K562 (cell line): ENCODE measurements around the gene CCNL2. TPM values are rescaled to one million over a fixed set of nuclear protein-coding genes. Genes with fewer than 3 reads are reported as not detected.

ENCODE experiments used
- ATAC-seq: fragments of 200-7000 bp; cut with Tn5 transposase; 3 replicates; pipeline ENCODE4 v1.9.1; 2020; ENCODE audit warnings: moderate library complexity
- BruUV-seq: library from RNA; stranded (reverse); fragments of 400-500 nt; replicated peaks from 2 replicates; lab custom pipeline; 2021; lab: Mats Ljungman, UMichigan
- CTCF ChIA-PET: fragments of 300-600 bp; formaldehyde crosslinking; extraction: SDS; loops from one replicate; lab custom pipeline; 2021; ENCODE audit warnings: low intra/inter-chr PET ratio; lab: Yijun Ruan, JAX
- POLR2A ChIA-PET: fragments of 300-600, 350-650 bp; sonication (Branson Sonifier 250); formaldehyde crosslinking; extraction: SDS; loops from one replicate; lab custom pipeline; 2021; ENCODE audit warnings: antibody characterized with exemption, inconsistent platforms; lab: Yijun Ruan, JAX
- DNase-seq, 4 experiments: peaks; one replicate each; pipeline versions ENCODE4 v3.0.0 to v3.0.0-alpha.2; 2011 to 2018; ENCODE audit warnings: low spot score in 3 of 4, mixed read lengths in 3 of 4; ENCODE audit errors: extremely low read depth in 1 of 4
- FAIRE-seq: peaks from 2 replicates; lab custom pipeline; 2011; peaks lifted over from hg19 to GRCh38; lab: Jason Lieb, UNC
- H2AFZ ChIP-seq: 2 replicates; pipeline ENCODE4 v1.6.0; 2011; ENCODE audit warnings: low read depth, low read length, control low read depth, inconsistent platforms
- H3K27ac ChIP-seq: fragments of 200-600 bp; 3 replicates; pipeline ENCODE4 v1.8.0; 2011; ENCODE audit warnings: low read depth, mild to moderate bottlenecking, control low read depth, inconsistent platforms, low read length, moderate library complexity, mixed read lengths; ENCODE audit errors: extremely low read depth
- H3K27me3 ChIP-seq, 2 experiments: fragments of 300-600 bp in 1 of 2; 2 replicates in 1 of 2; 3 replicates in 1 of 2; pipeline versions ENCODE4 v1.6.0 to v1.8.0; 2011; ENCODE audit warnings: inconsistent platforms in 2 of 2, low read length in 2 of 2, mild to moderate bottlenecking in 1 of 2, mixed read lengths in 1 of 2, moderate library complexity in 1 of 2; ENCODE audit not compliant: control insufficient read depth in 2 of 2, insufficient read depth in 2 of 2
- H3K36me3 ChIP-seq: fragments of 300-600 bp; 3 replicates; pipeline ENCODE4 v1.8.0; 2011; ENCODE audit warnings: mild to moderate bottlenecking, low read length, inconsistent platforms; ENCODE audit not compliant: control insufficient read depth, insufficient read depth
- H3K4me1 ChIP-seq, 2 experiments: fragments of 200-600 bp in 1 of 2; replicated peaks in 1 of 2; 2 replicates in 1 of 2; 3 replicates in 1 of 2; pipeline versions ENCODE4 v1.5.1 to v1.8.0; 2011; ENCODE audit warnings: inconsistent platforms in 2 of 2, low read length in 2 of 2, mild to moderate bottlenecking in 1 of 2, mixed read lengths in 1 of 2, moderate library complexity in 1 of 2; ENCODE audit not compliant: control insufficient read depth in 2 of 2, insufficient read depth in 2 of 2
- H3K4me2 ChIP-seq: 2 replicates; pipeline ENCODE4 v1.6.1; 2011; ENCODE audit warnings: low read length, control low read depth, inconsistent platforms, mixed read lengths; ENCODE audit not compliant: insufficient read depth
- H3K4me3 ChIP-seq: fragments of 200-600 bp; sonication (generic), shearing (Covaris generic); 2 replicates; pipeline ENCODE4 v1.5.1; 2016; ENCODE audit warnings: control low read depth, inconsistent platforms
- H3K79me2 ChIP-seq: fragments of 200-600 bp; 3 replicates; pipeline ENCODE4 v1.8.0; 2011; ENCODE audit warnings: low read length, inconsistent platforms; ENCODE audit not compliant: control insufficient read depth, insufficient read depth
- H3K9ac ChIP-seq, 2 experiments: 2 replicates each; pipeline versions ENCODE4 v1.6.0 to v1.6.1; 2011; ENCODE audit warnings: low read depth in 2 of 2, low read length in 2 of 2, control low read depth in 1 of 2, inconsistent platforms in 1 of 2, mild to moderate bottlenecking in 1 of 2, mixed read lengths in 1 of 2; ENCODE audit not compliant: insufficient read depth in 1 of 2
- H3K9me1 ChIP-seq: one replicate; pipeline ENCODE4 v1.6.0; 2011; ENCODE audit warnings: inconsistent platforms, mild to moderate bottlenecking, low read length, moderate library complexity; ENCODE audit not compliant: control insufficient read depth, insufficient read depth
- H3K9me3 ChIP-seq: replicated peaks from 2 replicates; pipeline ENCODE4 v1.5.1; 2011; ENCODE audit warnings: low read depth, low read length, inconsistent platforms; ENCODE audit not compliant: control insufficient read depth, insufficient read depth
- H4K20me1 ChIP-seq: replicated peaks from 2 replicates; pipeline ENCODE4 v1.6.1; 2011; ENCODE audit warnings: low read length, inconsistent platforms, mixed read lengths; ENCODE audit not compliant: control insufficient read depth, insufficient read depth
- ATF7 ChIP-seq: fragments of 450-650 bp; IDR thresholded peaks from 2 replicates; pipeline ENCODE4 v1.7.1; 2014; ENCODE audit warnings: mild to moderate bottlenecking, moderate library complexity
- CBX3 ChIP-seq, 2 experiments: IDR thresholded peaks; 1 replicate in 1 of 2; 2 replicates in 1 of 2; pipeline ENCODE4 v1.6.1; 2012; ENCODE audit warnings: inconsistent platforms in 2 of 2, low read length in 2 of 2, borderline replicate concordance in 1 of 2, control low read depth in 1 of 2
- CCNT2 ChIP-seq: IDR thresholded peaks from 2 replicates; pipeline ENCODE4 v1.6.1; 2011; ENCODE audit warnings: borderline replicate concordance, low read depth, mild to moderate bottlenecking, moderate library complexity, mixed read lengths, low read length; ENCODE audit not compliant: insufficient read length; ENCODE audit errors: extremely low read depth
- KDM2B ChIP-seq: fragments of 250-450 bp; sonication (Bioruptor Pico); IDR thresholded peaks from 2 replicates; pipeline ENCODE4 v1.8.0; 2021; ENCODE audit warnings: mild to moderate bottlenecking, moderate library complexity
- KHSRP ChIP-seq: fragments of 450-650 bp; IDR thresholded peaks from 2 replicates; pipeline ENCODE4 v1.6.1; 2017
- POLR2G ChIP-seq: fragments of 200-400 bp; formaldehyde crosslinking; IDR thresholded peaks from 2 replicates; pipeline ENCODE4 v1.6.1; 2017; ENCODE audit warnings: low read depth, mild to moderate bottlenecking, antibody characterized with exemption, low read length, moderate library complexity
- SRSF3 ChIP-seq: fragments of 200-400 bp; formaldehyde crosslinking; IDR thresholded peaks from 2 replicates; pipeline ENCODE4 v1.6.1; 2016; ENCODE audit warnings: mild to moderate bottlenecking, low read length, moderate library complexity; ENCODE audit not compliant: insufficient read depth
- WGBS: fragments of 100-300 bp; shearing (Covaris generic); methylation state at CpG from one replicate; pipeline ENCODE4 v1.1.6; 2016; ENCODE audit warnings: low coverage, mixed read lengths; ENCODE audit not compliant: insufficient coverage; ENCODE audit errors: missing lambda C conversion rate; 5-methylcytosine and 5-hydroxymethylcytosine counted together
- in situ Hi-C: fragments of 300-500 bp; cut with MboI; formaldehyde crosslinking; loops from 4 replicates; pipeline ENCODE4 v1.15.0; 2018; ENCODE audit warnings: inconsistent platforms, mixed read lengths
- intact Hi-C: fragments of 100-400 bp; cut with micrococcal nuclease; formaldehyde crosslinking; loops from 2 replicates; pipeline ENCODE4 v1.14.2; 2022
- polyA plus RNA-seq, 8 experiments: library from polyadenylated mRNA; depleted of rRNA in 4 of 8; stranded (reverse) in 5 of 8; unstranded in 3 of 8; fragments of >200 nt; fragmentation: Nextera tagmentation in 2 of 8; fragmentation: Illumina TruSeq in 1 of 8; extraction: Ambion mirVana in 2 of 8; extraction: Trizol in 1 of 8; gene quantifications; 2 replicates each; pipeline versions ENCODE4 v1.2.1 to v1.2.3, GENCODE V29; 2011 to 2014; ENCODE audit warnings: inconsistent platforms in 1 of 8, missing spikeins in 1 of 8
- total RNA-seq, 7 experiments: library from RNA; depleted of rRNA in 6 of 7; stranded (reverse); fragments of >200 nt in 6 of 7; fragmentation: Illumina TruSeq in 2 of 7; extraction: Trizol in 2 of 7; gene quantifications; 2 replicates each; pipeline versions ENCODE4 v1.2.1 to v1.2.3, GENCODE V29; 2011 to 2021; ENCODE audit warnings: low replicate concordance in 1 of 7
- TF ChIP-seq, protein P1 (sequence below): sonication (generic); formaldehyde crosslinking; IDR thresholded peaks from 2 replicates; pipeline ENCODE4 v1.8.1; 2023; ENCODE audit warnings: mild to moderate bottlenecking, missing genetic modification reagents
- TF ChIP-seq, protein P2 (sequence below): fragments of 250-450 bp; sonication (Bioruptor Pico); IDR thresholded peaks from 2 replicates; pipeline ENCODE4 v1.4.0; 2020
- TF ChIP-seq, protein P3 (sequence below): IDR thresholded peaks from 2 replicates; pipeline ENCODE4 v1.6.1; 2016; ENCODE audit warnings: missing genetic modification characterization, missing compliant biosample characterization

Gene CCNL2
- total and polyA plus RNA-seq, 9 of the 15 experiments (the other 6 are each of a cell fraction or from before 2014, with no cell fraction given), result 2.8 to 287 (median 94.5) TPM

DNA sequence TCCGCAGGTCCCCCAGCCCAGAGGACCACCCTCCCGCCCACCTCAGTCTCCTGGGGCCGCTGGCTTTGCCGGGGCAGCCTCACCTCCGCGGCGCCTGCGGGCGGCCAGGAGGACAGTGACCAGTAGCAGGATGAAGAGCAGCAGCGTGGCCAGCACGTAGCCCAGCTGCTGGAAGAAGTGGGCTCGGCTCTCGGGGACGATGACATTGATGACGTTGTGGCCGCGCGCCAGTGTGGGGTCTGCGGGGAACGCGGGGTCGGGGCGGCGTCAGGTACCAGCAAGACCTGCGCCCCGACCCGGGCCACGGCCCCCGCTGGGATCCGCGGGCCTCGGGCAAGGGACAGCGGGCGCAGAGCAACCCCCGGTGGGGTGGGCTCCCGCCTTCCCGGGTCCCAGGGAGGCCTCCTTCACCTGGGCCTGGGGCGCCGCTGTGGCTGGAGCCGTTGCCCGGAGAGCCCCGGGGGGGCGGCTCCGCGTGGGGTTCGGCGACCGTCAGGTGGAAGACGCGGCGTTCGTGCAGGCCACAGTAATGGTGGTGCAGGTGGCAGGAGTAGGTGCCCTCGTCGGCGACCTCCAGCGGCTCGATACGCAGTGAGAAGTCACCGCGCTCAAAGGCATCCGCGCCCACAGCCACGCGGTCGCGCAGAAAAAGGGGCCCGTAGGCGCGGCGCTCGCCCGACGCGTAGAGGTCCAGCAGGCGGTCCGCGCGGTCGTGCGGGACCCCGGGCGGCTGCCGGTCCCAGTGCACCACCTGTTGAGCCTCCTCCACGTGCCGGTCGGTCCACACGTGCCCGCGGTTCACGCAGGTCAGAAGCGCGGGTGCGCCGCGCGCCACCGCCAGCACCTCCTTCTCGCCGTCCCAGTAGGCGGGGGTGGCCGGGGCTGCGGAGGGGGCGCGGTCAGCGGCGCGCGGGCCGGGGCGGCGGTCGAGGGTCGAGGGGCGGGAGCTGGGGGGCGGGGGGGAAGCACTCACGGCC, 44.6 kb downstream of the CCNL2 start:
- no peaks in the 10 kb centered on the region for H3K9me3 ChIP-seq
- TF ChIP-seq POLR2G (peak; percentile 66; the same call in 1 of the 2 replicates), SRSF3 (no peak), ATF7 (no peak), CBX3 (IDR thresholded peaks at IDR 0.05; ENCODE audit: borderline replicate concordance in 1 of 2, low read length in 2 of 2) (no peak), CCNT2 (peak; percentile 26), KHSRP (no peak), KDM2B (CRISPR knock-in tag) (no peak)
- TF ChIP-seq, protein P1, sequence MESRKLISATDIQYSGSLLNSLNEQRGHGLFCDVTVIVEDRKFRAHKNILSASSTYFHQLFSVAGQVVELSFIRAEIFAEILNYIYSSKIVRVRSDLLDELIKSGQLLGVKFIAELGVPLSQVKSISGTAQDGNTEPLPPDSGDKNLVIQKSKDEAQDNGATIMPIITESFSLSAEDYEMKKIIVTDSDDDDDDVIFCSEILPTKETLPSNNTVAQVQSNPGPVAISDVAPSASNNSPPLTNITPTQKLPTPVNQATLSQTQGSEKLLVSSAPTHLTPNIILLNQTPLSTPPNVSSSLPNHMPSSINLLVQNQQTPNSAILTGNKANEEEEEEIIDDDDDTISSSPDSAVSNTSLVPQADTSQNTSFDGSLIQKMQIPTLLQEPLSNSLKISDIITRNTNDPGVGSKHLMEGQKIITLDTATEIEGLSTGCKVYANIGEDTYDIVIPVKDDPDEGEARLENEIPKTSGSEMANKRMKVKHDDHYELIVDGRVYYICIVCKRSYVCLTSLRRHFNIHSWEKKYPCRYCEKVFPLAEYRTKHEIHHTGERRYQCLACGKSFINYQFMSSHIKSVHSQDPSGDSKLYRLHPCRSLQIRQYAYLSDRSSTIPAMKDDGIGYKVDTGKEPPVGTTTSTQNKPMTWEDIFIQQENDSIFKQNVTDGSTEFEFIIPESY (CRISPR knock-in tag), result peak; percentile 93
- TF ChIP-seq, protein P2, sequence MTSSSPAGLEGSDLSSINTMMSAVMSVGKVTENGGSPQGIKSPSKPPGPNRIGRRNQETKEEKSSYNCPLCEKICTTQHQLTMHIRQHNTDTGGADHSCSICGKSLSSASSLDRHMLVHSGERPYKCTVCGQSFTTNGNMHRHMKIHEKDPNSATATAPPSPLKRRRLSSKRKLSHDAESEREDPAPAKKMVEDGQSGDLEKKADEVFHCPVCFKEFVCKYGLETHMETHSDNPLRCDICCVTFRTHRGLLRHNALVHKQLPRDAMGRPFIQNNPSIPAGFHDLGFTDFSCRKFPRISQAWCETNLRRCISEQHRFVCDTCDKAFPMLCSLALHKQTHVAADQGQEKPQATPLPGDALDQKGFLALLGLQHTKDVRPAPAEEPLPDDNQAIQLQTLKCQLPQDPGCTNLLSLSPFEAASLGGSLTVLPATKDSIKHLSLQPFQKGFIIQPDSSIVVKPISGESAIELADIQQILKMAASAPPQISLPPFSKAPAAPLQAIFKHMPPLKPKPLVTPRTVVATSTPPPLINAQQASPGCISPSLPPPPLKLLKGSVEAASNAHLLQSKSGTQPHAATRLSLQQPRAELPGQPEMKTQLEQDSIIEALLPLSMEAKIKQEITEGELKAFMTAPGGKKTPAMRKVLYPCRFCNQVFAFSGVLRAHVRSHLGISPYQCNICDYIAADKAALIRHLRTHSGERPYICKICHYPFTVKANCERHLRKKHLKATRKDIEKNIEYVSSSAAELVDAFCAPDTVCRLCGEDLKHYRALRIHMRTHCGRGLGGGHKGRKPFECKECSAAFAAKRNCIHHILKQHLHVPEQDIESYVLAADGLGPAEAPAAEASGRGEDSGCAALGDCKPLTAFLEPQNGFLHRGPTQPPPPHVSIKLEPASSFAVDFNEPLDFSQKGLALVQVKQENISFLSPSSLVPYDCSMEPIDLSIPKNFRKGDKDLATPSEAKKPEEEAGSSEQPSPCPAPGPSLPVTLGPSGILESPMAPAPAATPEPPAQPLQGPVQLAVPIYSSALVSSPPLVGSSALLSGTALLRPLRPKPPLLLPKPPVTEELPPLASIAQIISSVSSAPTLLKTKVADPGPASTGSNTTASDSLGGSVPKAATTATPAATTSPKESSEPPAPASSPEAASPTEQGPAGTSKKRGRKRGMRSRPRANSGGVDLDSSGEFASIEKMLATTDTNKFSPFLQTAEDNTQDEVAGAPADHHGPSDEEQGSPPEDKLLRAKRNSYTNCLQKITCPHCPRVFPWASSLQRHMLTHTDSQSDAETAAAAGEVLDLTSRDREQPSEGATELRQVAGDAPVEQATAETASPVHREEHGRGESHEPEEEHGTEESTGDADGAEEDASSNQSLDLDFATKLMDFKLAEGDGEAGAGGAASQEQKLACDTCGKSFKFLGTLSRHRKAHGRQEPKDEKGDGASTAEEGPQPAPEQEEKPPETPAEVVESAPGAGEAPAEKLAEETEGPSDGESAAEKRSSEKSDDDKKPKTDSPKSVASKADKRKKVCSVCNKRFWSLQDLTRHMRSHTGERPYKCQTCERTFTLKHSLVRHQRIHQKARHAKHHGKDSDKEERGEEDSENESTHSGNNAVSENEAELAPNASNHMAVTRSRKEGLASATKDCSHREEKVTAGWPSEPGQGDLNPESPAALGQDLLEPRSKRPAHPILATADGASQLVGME (CRISPR knock-in tag), result no peak
- TF ChIP-seq, protein P3, sequence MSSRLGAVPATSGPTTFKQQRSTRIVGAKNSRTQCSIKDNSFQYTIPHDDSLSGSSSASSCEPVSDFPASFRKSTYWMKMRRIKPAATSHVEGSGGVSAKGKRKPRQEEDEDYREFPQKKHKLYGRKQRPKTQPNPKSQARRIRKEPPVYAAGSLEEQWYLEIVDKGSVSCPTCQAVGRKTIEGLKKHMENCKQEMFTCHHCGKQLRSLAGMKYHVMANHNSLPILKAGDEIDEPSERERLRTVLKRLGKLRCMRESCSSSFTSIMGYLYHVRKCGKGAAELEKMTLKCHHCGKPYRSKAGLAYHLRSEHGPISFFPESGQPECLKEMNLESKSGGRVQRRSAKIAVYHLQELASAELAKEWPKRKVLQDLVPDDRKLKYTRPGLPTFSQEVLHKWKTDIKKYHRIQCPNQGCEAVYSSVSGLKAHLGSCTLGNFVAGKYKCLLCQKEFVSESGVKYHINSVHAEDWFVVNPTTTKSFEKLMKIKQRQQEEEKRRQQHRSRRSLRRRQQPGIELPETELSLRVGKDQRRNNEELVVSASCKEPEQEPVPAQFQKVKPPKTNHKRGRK, result no peak

More for the DNA sequence above, 44.6 kb downstream of the CCNL2 start:
- POLR2A ChIA-PET, result interaction anchor here (0.7 to 1.1 kb wide), 2 partner anchors 17 to 142 kb away, joined by 3 read pairs; no protein-coding TSS in a partner anchor
- Histone ChIP-seq H3K9ac (no peak overlapping the region), H3K4me1 (peaks cover 24 to 81% of the 10 kb centered on the region in 2 experiments), H3K9me1 (no peaks in the 10 kb centered on the region), H2AFZ (no peak overlapping the region), H3K79me2 (peaks cover 11% of the 10 kb centered on the region; the same call in 2 of the 3 replicates), H3K4me3 (no peak overlapping the region), H4K20me1 (peaks cover 3% of the 10 kb centered on the region; the same call in 1 of the 2 replicates), H3K27me3 (no peaks in the 10 kb centered on the region), H3K27ac (no peak overlapping the region), H3K36me3 (no peaks in the 10 kb centered on the region), H3K4me2 (no peak overlapping the region)
- 98% methylated on average over 44 of the region's 116 CpGs for WGBS
- no peak for FAIRE-seq
- in situ Hi-C loops (no loop called here), intact Hi-C loops (no loop called here)
- DNase-seq, result no peak
- BruUV-seq, result no TSS peak
- ATAC-seq, result no peak
- CTCF ChIA-PET, result no interaction called here
